ENCODE results near the gene PKNOX2.

Gene PKNOX2

DNA sequence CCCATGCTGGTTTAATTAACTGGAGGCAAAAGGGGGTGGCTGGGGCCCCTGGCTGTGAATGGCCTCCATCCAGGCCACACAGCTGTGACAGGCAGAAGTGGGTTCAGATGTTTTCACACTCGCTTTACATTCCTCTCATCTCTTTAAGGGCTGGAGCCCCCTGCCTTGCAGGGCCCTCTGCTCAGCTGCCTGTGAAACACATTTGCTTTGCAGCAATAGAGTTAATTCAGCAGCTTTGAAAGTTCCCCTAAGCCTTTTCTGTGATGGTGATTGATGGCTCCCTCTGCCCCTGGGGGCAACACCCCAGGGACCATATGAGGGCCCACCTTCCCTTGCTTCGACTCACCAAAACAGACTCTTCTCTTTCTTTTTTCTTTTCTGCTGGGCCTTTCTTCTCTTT is 192.2 kb downstream of the PKNOX2 start:
- no peak overlapping the region for H3K4me3 ChIP-seq (replicated peaks; ENCODE audit: low read depth, low read length)
- no peak for DNase-seq (ENCODE audit: extremely low read depth, low read depth)
- TF ChIP-seq, protein P1, sequence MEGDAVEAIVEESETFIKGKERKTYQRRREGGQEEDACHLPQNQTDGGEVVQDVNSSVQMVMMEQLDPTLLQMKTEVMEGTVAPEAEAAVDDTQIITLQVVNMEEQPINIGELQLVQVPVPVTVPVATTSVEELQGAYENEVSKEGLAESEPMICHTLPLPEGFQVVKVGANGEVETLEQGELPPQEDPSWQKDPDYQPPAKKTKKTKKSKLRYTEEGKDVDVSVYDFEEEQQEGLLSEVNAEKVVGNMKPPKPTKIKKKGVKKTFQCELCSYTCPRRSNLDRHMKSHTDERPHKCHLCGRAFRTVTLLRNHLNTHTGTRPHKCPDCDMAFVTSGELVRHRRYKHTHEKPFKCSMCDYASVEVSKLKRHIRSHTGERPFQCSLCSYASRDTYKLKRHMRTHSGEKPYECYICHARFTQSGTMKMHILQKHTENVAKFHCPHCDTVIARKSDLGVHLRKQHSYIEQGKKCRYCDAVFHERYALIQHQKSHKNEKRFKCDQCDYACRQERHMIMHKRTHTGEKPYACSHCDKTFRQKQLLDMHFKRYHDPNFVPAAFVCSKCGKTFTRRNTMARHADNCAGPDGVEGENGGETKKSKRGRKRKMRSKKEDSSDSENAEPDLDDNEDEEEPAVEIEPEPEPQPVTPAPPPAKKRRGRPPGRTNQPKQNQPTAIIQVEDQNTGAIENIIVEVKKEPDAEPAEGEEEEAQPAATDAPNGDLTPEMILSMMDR (IDR thresholded peaks at IDR 0.05; ENCODE audit: low read depth, low read length, missing control alignments) = no peak

DNA sequence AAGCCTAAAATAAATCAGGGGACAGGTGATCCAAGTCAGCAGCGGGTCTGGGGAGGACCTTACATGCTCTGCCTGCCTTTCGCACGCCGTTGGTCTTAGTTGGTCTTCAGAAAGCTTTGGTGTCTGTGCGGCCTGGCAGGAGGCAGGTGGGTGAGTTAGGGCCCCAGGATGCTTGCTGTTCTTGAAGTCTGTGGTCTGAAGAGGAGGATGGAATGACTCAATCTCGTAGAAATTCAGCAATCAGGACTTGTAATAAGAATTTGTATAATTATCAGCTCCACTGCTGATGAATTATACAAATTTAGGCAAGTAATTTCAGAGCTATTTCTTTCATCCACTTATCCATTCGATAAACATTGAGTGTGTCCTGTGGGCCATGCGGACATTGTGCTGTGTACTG is 193.0 kb downstream of the PKNOX2 start:
- TF ChIP-seq, protein P1 (IDR thresholded peaks at IDR 0.05; ENCODE audit: low read depth, low read length, missing control alignments) = no peak
- DNase-seq (ENCODE audit: extremely low read depth, low read depth) = no peak
- H3K4me3 ChIP-seq (replicated peaks; ENCODE audit: low read depth, low read length) = no peak overlapping the region

DNA sequence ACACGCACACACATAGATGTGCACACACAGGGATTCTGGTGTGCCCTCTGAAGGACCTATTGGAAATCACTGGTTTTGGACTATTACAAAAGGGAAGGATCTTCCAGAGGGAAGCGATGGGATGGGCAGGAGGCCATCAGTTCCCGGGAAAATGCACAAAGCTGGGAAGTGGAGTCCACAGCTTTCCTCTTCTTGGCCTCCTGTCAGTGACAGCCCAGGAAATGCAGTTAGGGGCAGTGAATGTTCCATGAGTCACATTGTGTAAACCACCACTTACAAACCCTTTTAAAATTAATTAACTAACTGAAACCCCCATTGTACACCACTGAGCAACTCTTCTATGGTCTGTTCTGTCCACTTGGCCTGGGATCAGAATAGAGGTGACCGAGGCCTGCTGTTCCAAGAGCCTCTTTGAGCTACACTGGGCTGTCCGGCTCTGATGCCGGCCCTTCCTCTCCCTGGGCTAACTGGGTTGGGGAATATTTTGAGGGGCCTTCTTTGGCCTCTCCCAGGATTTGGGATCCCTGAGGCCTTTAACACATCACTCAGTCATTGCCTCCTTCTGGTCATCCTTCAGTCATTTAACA is 193.8 kb downstream of the PKNOX2 start:
- DNase-seq (ENCODE audit: extremely low read depth, low read depth) = no peak
- H3K4me3 ChIP-seq (replicated peaks; ENCODE audit: low read depth, low read length) = no peak overlapping the region
- TF ChIP-seq, protein P1 (IDR thresholded peaks at IDR 0.05; ENCODE audit: low read depth, low read length, missing control alignments) = no peak

DNA sequence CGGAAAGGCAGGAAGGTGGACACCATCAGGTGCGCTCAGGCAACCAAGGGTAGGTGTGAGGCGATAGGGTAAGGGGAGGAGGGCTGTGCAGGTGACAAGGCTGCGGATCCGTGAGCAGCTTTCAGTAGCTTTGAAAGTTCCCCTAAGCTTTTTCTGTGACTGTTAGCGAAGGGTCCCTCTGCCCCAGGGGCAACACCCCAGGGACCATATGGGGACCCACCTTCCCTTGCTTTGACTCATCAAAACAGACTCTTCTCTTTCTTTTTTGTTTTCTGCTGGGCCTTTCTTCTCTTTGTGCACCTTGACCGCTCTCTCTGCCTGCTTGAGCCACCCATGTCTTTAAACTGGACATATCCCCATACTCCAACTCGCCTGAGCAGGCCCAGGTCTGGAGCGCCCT is 194.6 kb downstream of the PKNOX2 start:
- TF ChIP-seq, protein P1 (IDR thresholded peaks at IDR 0.05; ENCODE audit: low read depth, low read length, missing control alignments) = no peak
- DNase-seq (ENCODE audit: extremely low read depth, low read depth) = no peak
- H3K4me3 ChIP-seq (replicated peaks; ENCODE audit: low read depth, low read length) = no peak overlapping the region

DNA sequence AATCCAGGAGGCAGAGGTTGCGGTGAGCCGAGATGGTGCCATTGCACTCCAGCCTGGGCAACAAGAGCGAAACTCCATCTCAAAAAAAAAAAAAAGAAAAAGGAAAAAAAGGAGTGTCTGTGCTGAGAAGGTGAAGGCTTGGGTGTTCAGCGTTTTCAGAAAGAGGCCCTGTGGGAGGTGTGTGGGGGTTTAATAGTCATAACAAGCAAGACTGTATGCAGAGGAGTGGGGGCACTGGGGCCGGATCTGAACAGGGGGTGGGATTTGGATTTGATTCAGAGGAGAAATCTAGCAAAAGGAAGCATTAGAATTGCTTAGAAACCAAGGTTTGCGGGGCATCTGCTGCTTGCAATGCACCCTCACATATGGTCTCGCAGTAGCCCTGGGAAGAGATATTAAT is 195.5 kb downstream of the PKNOX2 start:
- H3K4me3 ChIP-seq (replicated peaks; ENCODE audit: low read depth, low read length) = no peak overlapping the region
- TF ChIP-seq, protein P1 (IDR thresholded peaks at IDR 0.05; ENCODE audit: low read depth, low read length, missing control alignments) = no peak
- no peak for DNase-seq (ENCODE audit: extremely low read depth, low read depth)

DNA sequence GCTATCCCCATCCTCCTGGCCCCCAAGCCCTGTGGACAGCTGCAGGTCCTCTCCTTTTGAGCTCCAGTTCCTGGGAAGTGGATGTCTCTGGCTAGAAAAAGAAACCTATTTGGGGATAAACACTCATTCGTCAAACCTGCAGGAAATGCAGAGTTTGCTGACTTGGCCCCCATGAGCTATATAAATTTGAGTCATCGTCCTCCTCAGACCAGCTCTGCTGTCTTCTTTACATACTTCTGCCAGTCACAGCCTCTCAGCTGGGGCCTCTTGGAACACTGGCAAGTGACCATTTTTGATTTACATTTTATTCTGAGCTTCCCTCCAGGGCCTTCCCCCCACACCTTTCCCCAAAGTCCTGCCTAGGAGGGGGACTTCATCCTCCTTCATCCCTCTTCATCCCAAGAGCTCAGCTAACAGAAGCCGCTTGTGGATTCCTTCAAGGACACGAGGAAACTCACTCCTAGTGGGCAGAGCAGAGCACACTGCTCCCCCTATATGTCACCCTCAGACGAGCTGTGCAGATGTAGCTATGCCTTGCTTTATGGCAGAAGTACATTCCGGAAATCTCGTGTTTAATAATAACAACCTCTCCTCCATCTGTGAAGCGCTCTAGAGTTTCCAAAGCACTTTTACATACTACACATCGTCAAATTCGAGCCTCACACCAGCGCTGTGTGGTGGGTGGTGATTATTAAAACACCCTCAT is 199.7 kb downstream of the PKNOX2 start:
- no peak overlapping the region for H3K4me3 ChIP-seq (replicated peaks; ENCODE audit: low read depth, low read length)
- no peak for DNase-seq (ENCODE audit: extremely low read depth, low read depth)
- TF ChIP-seq, protein P1 (IDR thresholded peaks at IDR 0.05; ENCODE audit: low read depth, low read length, missing control alignments) = peak; percentile 8

Data from HFF-Myc (cell line).